ENCODE results near the gene CAMTA1.
A peak's percentile ranks its signal among the peaks of the same experiment; 100 is the strongest.

The CAMTA1 gene

DNA sequence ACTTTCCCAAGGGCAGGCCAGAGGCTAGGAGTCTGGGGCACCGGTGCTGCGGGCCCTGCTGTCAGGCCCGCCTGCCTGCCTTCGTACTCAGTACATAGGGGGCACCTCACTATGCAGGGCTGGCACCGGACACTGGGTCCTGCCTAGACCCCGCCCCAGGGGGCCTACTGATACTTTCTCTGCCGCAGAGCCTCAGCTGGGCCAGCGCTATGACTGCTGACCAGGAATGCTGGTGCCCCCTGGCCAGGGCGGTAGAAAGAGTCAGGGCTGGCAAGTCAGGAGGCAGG, 857.1 kb downstream of the CAMTA1 start:
- DNase-seq: no peak

DNA sequence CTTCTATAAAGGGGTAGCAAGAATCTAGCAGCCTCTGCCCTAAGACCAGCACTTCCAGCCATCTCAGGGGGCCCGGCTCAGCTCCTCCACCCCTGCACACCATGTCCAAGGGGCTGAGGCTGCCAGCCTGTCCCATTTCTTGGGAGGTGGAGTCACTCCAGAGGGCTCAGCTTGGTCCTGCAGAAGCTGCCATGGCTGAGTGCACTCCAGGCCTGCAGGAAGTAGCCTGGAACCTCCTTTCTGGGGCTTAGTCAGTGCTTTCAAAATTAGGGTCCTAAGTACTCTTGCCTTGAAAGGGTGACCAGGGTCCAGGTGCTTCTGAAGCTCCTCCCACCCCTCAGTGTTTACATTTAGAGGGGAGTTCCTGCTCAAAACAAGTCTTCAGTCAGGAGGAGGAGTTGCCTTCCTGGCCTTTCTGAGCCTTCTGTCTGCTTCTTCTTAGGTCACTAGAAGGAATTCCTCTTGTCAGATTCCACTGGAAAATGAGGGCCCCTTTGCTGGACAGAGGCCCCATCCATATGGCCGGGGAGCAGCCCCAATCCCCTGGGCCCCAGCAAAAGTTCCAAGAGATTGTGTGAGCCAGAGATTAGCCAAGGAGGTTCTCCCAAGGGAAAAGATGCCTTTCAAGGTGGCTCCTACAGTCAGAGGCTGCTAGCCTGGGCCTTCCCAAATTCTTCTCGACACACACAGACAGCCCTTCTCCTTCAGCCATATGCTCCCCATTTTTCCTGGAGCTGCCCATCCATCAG, 857.7 kb downstream of the CAMTA1 start:
- DNase-seq: no peak

DNA sequence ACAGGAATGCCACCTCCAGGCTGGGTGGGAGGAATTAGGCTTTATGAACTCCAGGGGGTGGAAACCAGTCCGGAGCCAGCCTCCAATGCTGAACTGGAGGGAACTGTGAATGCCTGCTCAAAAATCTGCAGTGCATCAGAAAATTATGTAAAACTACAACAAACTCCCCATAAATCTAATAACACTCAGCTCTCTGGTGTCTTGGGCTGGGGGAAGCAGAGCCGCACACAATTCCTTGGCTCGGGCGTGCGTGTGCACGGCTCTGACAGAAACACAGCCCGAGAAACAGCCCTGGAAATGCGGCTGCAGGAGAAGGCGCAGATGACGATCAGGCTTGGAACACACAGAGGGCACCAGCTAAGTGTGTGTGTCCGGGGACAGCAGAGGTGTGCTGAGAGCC, 858.3 kb downstream of the CAMTA1 start:
- no peak for DNase-seq

DNA sequence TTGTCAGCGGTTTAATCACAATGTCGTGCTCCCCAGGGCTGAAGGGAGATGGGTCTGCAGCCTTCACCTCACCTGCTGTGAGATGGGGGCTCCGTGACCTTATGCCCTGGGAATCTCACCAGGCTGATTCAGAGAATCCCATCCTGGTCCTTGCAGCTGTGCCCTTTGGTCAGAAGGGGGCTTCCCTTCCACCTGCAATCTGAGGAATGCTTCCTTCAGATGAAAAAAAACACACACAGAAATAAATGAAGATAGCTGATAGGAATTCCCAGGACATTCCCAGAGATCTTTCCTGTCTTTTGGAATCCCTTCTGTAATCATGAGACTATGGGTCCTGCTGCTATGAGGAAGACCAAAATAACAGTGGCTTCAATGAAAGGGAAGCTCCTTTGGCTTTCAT, 858.8 kb downstream of the CAMTA1 start:
- no peak for DNase-seq

DNA sequence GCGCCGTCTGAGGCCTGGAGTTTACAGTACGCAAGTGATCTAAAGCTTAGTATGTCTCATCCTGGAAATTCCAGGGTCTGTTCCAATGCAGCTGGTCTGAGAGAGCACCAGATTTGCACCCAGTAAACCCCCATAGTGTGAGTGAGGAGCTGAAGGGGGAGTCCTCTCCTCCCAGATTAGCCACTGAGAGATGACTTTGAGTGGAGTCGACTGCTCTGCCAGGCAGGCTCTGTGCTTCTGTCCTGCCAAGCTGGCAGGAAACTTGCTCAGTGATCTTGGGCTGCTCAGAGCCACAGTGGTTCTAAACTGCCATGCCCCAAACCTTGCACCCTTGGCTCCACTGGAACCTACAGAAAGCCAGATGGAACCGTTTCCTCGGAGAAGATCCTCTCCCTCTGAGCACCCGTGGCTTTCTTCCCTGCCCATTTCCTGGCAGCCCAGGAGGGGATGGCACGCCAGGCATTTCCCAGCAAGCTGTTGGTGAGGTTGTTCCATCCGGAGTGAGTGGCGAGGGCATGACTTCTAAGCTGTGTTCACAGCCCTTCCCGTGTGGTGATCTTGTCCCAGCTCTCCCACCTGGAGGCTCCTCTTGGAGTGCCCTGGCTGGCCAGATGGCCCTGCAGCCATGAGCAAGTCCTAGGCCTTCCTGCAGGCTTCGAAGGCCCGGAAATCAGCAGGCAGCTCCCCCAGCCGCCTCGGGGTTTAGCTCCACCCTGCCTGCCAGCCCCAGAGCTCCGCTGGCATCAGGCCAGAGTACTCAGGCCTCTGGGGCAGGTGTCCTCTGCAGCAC, 859.9 kb downstream of the CAMTA1 start:
- no peak for DNase-seq

DNA sequence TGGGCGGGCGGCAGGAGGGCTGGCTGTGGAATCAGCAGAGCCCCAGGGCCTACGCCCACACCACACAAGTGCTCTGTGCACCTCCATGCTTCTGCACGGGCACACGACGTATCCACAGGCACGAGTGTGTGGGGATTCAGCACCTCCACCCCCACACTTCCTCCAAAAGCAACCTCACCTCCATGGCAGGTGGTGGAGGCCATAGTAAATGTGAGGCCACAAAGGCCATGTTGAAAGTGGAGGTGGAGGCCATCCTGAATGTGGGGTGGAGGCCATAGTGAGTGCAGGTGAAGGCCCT, 860.4 kb downstream of the CAMTA1 start:
- no peak for DNase-seq

DNA sequence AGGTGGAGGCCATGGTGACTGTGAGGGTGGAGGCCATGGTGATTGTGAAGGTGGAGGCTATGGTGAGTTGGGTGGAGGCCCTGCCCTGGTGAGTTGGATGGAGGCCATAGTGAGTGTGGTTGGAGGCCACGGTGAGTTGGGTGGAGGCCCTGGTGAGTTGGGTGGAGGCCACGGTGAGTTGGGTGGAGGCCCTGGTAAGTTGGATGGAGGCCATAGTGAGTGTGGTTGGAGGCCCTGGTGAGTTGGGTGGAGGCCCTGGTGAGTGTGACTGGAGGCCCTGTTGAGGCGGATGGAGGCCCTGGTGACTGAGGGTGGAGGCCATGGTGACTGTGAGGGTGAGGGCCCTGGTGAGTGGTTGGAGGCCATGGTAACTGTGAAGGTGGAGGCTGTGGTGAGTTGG, 860.9 kb downstream of the CAMTA1 start:
- DNase-seq: no peak

DNA sequence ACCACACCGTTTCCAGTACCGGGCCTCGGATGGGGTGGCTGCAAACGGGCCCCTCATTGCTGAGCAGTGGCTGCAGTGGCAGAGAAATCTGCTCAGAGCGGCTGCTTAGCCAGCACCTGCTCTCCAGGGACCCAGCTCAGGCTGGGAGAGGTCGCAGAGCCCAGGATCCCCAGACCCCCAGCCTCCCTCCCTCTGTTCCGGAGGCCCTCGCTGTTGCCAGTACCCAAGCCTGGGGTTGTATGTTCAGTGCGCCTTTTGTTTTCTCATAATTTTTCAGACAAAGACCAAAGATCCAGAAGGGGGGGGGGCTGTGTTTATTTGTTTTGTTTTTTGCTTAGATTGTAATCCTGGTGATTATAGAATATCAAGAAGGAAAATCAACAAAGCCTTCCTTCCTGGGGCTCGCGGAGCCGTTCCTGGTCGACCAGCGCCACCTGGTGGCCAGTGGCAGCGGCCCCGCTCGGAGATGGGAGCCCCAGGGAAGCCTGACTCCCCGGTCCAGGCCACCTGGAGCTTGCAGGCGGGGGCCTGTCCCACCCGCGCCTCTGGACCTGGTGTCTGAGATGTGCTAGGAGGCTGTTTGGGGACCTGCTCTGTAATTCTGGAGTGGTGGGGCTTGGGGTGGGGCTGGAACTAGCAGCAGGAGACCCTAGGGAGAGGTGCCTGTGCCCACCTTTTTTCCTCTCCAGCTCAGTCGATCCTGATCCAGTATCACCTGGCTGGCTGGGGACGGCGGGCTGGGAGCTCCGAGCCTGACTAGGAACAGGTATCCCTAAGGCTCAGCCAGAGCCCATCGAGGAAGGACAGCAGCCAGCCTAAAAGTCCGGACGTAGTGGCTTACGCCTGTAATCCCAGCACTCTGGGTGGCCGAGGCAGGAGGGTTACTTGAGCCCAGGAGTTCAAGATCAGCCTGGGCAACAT, 862.0 kb downstream of the CAMTA1 start:
- peak; percentile 94 for DNase-seq

DNA sequence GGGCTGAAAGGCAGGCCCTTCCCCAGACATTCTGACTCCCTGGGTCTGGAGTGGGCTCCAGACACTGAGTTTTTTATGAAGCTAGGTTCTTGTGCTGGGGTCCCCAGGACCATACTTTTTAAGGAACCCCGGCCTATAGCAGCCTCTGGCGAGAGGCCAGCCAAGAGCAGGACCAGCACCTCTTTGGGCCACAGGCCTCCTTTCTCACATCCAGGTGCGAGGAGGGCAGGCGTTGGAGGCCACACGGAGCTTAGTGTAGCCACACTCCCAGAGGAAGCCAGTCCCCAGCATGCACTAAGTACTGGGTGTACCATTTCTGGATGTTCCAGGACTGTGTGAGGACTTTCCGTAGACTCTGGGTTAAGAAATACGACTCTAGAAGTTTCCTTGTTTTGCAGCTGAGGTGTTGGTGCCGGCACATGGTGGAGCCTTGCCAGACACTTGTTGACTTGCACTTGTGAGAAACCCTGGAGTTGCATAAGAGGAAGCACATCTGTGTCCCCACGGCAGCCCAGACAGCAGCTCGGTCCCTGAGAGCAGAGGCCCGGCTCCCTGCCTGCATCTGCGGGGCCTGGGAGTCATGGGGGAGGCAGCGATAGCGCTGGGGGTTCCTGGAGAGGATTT, 863.6 kb downstream of the CAMTA1 start:
- DNase-seq: no peak

DNA sequence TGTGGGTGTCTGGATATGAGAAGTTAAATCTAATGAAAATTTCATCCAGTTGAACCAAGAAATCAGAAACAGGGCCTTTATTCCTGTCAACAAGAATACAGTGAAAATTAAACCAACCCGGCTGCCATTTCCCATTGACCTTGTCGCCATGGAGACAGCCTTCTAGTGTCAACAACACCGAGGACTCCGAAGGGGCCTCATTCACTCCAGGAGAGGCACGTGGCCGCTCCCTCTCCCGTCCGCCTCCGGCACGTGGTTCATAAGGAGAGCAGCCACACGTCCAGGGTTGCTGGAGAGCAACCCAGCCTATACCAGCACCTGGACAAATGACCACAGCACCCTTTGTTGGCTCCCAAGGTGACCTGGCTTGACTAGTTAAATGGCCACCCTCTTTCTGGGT, 865.5 kb downstream of the CAMTA1 start:
- DNase-seq: no peak

DNA sequence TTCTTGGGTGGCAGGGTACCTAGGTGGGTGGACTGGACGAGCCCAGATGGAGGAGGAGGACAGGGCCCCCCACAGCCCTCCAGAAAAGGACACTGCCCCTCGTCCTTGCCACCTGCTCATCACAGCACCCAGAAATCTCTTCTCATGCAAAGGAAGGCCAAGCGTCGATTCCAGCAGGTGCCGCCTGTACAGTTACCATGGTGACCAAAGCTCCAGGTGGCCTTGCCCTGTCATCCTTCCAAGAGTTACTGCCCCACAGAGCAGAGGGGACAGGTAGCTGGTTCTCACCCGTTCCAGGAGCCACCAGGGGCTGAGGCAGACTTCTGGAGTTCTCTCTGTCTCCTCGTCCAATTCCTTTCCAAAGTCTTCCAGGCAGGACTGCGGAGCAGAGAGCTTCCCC, 865.9 kb downstream of the CAMTA1 start:
- no peak for DNase-seq

DNA sequence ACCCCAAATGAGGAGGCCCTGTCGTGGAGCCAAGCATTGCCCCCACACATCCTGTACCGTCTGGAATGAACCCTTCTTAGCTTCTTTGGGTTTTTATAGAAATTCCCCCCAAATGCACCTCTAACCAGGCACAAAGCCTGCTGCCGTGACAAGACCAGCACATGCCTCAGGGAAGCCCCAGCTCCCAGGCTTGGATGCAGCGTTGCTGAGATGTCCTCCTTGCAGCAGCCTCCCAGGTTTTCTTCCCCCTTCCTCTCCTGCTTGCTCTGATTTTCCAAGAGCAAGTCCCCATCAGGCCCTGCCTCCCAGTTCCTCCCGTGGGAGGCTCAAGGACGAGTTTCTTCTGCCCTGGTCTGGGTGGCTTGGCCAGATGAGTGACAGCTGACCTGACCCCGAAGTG, 866.8 kb downstream of the CAMTA1 start:
- DNase-seq: no peak

DNA sequence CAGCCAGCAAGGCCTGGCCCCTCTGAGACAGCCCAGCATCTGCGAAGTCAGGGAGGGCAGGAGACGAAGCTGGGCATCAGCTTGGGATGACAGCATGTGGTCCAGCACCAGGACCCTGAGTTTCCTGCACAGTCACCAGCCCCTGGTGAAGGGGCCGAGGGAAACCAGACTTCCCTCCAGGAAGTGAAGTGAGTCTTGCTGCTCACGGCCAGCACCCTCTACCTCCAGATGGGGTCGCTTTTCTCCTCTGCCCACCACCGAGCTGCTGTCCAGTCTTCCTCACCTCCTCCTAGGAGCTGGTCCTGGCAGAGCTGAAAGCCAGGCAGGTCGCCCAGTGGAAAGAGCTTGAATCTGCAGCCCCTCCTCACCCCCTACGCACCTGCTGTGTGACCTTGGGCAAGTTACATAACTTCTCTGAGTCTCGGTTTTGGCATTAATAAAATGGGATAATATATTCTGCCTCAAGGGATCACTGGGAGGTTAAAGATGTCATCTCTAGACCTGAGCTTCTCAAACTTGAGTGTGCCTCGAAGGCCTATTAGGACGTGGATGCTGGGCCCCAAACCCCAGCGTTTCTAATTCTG, 867.4 kb downstream of the CAMTA1 start:
- no peak for DNase-seq

DNA sequence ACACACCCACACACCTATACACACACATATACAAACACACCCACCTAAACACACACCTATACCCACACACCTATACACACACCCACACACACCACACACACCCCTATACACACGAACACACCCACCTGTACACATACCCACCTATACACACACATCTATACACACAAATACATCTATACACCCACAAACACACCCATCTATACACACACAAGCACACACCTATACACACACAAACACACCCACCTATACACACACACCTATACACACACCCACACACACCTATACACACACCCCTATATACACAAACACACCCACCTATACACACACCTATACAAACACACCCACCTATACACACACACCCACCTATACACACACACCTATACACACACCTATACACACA, 869.5 kb downstream of the CAMTA1 start:
- no peak for DNase-seq

DNA sequence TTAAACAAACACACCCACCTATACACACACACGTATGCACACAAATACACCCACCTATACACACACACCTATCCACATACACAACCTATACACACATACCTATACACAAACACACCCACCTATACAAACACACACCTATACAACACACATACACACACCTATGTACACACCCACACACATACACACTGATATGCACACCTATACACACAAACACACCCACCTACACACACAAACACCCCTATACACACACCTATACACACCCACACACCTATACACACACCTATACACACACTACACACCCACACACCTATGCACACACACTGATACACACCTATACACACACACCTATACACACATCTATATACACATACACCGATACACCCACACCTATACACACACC, 870.1 kb downstream of the CAMTA1 start:
- DNase-seq: no peak

DNA sequence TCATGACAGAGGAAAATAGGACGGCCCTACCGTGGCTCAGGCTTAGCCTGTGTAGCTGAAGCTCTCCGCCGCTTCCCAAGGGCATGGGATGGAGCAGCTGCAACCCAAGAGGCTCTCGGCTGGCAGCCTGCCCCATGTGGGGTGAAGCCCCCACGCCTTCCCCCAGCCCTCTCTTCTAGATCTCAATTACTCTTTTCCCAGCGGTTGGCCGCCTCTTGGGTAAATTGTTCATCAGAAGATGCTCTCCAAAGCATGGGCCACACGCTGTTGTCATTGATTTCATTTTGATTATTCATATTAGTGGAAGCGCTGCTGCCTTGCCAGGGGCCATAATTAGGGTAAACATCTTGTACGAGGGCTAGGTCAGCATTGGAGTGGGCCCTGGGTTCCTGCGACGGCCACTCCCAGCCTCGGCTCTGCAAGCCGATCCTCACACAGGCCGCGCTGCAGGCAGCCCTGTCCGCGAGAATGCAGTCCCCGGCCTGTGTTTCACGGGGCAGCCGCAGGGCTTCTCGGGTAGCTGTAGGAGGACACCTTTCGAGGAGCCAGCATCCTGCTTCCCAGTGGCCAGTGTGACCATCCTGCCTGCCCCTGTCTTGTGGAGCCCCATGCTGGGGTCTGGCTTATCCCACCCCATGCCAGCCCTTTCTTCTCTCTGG, 871.4 kb downstream of the CAMTA1 start:
- DNase-seq: no peak

DNA sequence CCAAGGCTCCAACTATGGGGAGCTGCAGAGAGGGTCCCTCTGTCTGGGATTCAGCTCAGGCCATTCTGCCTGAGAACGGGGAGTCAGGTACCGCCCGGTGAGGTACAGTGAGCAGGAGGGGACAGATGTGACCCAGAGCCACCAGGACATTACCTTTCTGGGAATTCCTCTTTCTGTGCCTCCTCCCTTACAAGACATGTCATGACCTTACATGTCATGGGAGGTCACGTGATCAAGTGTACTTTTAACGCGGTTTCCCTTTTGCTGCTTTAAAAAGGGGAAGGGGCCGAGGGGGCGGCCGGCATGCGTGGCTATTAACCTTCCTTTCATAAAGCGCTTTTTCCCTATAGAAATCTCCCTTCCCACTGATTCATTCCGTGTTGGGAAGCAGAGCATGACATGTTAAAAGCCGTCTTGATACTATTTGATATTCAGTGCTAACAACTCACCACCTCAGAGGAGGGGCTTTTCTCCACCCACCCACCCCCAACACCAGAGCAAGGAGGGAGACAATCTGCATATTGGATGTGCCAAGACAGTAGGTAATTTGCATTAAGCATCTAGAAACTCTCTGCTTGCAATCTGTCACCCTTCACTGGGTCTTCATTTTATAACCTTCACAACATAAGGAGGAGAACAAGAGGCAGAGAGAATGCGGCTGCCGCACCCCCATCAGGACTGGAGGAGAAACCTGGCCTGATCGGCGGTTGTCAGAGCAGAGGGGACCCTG, 872.2 kb downstream of the CAMTA1 start:
- DNase-seq: no peak

DNA sequence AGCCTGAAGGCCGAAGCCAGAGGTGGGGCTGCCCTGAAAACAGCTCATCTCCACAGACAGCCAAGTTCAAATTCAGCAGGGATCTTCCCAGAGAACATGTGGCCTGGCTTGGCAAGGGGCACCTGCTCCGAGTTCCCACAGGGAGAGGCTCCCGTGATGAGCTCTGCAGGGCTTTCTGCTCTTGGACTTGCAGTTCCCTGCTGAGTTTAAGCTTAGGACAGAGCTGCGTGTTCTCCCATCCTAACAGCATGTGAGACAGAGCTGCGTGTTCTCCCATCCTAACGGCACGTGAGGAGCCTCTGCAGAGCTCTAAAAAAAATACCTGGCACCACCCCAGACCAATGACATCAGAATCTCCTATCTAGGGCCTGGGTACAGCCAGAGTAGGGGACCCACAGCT, 872.8 kb downstream of the CAMTA1 start:
- DNase-seq: no peak

DNA sequence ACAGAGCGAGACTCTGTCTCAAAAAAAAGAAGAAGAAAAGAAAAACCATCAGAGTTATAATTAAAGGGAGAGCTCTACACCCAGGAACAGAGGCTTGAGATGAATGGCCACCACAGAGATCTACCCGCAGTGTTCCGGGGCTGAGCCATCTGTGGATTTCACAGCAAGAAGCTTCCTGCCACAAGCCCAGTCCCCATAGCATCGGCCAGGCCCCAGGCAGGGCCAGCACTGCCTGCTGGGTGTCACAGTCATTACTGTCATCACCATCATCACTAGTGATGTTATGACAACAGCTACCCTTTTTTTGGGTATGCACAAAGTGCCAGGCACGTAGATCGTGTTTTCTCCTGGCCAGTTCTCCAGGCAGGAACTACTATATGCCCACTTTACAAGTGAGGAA, 874.3 kb downstream of the CAMTA1 start:
- DNase-seq: no peak

DNA sequence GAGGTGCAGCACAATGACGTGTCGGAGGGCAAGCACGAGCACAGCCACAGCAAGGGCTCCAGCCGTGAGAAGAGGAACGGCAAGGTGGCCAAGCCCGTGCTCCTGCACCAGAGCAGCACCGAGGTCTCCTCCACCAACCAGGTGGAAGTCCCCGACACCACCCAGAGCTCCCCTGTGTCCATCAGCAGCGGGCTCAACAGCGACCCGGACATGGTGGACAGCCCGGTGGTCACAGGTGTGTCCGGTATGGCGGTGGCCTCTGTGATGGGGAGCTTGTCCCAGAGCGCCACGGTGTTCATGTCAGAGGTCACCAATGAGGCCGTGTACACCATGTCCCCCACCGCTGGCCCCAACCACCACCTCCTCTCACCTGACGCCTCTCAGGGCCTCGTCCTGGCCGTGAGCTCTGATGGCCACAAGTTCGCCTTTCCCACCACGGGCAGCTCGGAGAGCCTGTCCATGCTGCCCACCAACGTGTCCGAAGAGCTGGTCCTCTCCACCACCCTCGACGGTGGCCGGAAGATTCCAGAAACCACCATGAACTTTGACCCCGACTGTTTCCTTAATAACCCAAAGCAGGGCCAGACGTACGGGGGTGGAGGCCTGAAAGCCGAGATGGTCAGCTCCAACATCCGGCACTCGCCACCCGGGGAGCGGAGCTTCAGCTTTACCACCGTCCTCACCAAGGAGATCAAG, 878.3 kb downstream of the CAMTA1 start:
- DNase-seq: no peak

All from 8988T (cell line).